ENCODE measurements around the gene EIF2B2. TPM values are rescaled to one million over a fixed set of nuclear protein-coding genes. Genes with fewer than 3 reads are reported as not detected.

The EIF2B2 gene
- total RNA-seq, 1 experiment from 2014 or later: 48.3 TPM

DNA sequence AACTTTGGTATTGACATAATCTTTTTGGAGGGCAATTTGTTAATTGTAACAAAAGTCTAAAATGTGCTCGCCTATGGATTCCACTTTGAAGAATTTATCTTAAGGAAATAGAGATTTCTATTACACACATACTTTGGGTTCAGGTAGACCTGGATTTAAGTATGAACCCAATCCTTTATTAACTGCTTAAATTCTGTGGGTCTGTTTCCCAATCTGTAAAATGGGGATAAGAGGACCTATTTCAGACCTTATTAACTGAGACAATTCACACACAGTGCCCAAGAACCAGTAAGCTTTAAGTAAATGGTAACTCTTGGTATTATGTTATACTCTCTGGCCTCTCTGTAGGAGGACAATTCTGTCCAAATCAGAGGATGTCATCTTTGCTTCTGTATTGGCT lies 822 bp upstream of the EIF2B2 start:
- Mint-ChIP-seq H3K4me3 (peak overlapping the region; percentile 98), H3K9me3 (peaks cover 3 to 4% of the 10 kb centered on the region in 2 experiments; a peak in 1 of 5 replicates), H3K27me3 (ENCODE audit: low read depth) (no peaks in the 10 kb centered on the region), H3K27ac (peak overlapping the region in 1 of 3 experiments; percentile 86; a peak in 1 of 7 replicates), H3K4me1 (peaks cover 12 to 15% of the 10 kb centered on the region in 2 experiments), H3K36me3 (ENCODE audit: insufficient read depth in 1 of 3, low read depth in 3 of 3) (peaks cover 0 to 34% (median 26%) of the 10 kb centered on the region in 3 experiments; a peak in 6 of 7 replicates)
- Histone ChIP-seq H3K9ac (ENCODE audit: extremely low read depth, insufficient read length, low read length) (no peak overlapping the region), H3K56ac (ENCODE audit: insufficient read length, low read depth, low read length) (no peak overlapping the region), H2BK120ac (ENCODE audit: low read depth, low read length, poor library complexity, severe bottlenecking) (no peak overlapping the region), H2AFZ (ENCODE audit: low read length) (peak overlapping the region; percentile 1), H2BK12ac (ENCODE audit: insufficient read length, low read depth, low read length) (no peak overlapping the region), H2AK5ac (ENCODE audit: insufficient read length, low read length) (no peak overlapping the region), H3K9me3 (ENCODE audit: control insufficient read depth, low read depth, low read length) (no peaks in the 10 kb centered on the region), H3K79me2 (ENCODE audit: insufficient read depth, low read length) (peaks cover 6% of the 10 kb centered on the region; the same call in 1 of the 2 replicates), H3K14ac (ENCODE audit: insufficient read depth, low read length) (no peak overlapping the region), H3K4me1 (ENCODE audit: insufficient read depth, low read length) (peaks cover 5% of the 10 kb centered on the region; the same call in 1 of the 2 replicates), H3K23ac (ENCODE audit: insufficient read length, low read depth, low read length) (no peak overlapping the region), H3K23me2 (ENCODE audit: insufficient read length, low read depth, low read length, poor library complexity, severe bottlenecking) (peaks cover 12% of the 10 kb centered on the region), H2BK20ac (ENCODE audit: low read depth, low read length, poor library complexity, severe bottlenecking) (no peak overlapping the region), H4K8ac (replicated peaks; ENCODE audit: insufficient read length, low read depth, low read length) (no peak overlapping the region), H3T11ph (ENCODE audit: low read length) (no peak overlapping the region), H2BK15ac (ENCODE audit: low read depth, low read length) (no peak overlapping the region), H3K18ac (ENCODE audit: insufficient read length, low read depth, low read length) (no peak overlapping the region), H3K4me2 (ENCODE audit: insufficient read depth, insufficient read length, low read length) (peak overlapping the region; percentile 61), H4K5ac (ENCODE audit: insufficient read length, low read depth, low read length) (no peak overlapping the region), H3K79me1 (ENCODE audit: insufficient read depth, low read depth, low read length, poor library complexity, severe bottlenecking) (peaks cover 7% of the 10 kb centered on the region), H3K4ac (ENCODE audit: low read depth, low read length) (no peak overlapping the region), H4K20me1 (ENCODE audit: control insufficient read depth, insufficient read depth, insufficient read length) (no peaks in the 10 kb centered on the region), H4K91ac (ENCODE audit: insufficient read length, low read depth, low read length) (no peak overlapping the region), H3K27ac (ENCODE audit: insufficient read length, low read depth, low read length) (no peak overlapping the region), H2BK5ac (ENCODE audit: insufficient read length, low read length) (no peak overlapping the region), H3K27me3 (ENCODE audit: insufficient read depth, low read length) (no peaks in the 10 kb centered on the region)
- TF ChIP-seq, protein P1, sequence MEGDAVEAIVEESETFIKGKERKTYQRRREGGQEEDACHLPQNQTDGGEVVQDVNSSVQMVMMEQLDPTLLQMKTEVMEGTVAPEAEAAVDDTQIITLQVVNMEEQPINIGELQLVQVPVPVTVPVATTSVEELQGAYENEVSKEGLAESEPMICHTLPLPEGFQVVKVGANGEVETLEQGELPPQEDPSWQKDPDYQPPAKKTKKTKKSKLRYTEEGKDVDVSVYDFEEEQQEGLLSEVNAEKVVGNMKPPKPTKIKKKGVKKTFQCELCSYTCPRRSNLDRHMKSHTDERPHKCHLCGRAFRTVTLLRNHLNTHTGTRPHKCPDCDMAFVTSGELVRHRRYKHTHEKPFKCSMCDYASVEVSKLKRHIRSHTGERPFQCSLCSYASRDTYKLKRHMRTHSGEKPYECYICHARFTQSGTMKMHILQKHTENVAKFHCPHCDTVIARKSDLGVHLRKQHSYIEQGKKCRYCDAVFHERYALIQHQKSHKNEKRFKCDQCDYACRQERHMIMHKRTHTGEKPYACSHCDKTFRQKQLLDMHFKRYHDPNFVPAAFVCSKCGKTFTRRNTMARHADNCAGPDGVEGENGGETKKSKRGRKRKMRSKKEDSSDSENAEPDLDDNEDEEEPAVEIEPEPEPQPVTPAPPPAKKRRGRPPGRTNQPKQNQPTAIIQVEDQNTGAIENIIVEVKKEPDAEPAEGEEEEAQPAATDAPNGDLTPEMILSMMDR (conservative IDR thresholded peaks at IDR 0.05): no peak
- WGBS (ENCODE audit: extremely low coverage, insufficient read length, low lambda C conversion rate): no CpG with 5 or more reads among the region's 1 CpG
- no peak for DNase-seq

Data from H9 (cell line).